Mammary epithelial cell (primary cell): Measurements from ENCODE around the gene APOBEC3A.

Experiments
- EZH2 ChIP-seq: IDR thresholded peaks from 2 replicates; pipeline ENCODE4 v1.6.1; 2012; ENCODE audit warnings: low read length, inconsistent platforms, borderline replicate concordance
- TF ChIP-seq, protein P1 (sequence below), 2 donors: IDR thresholded peaks in 1 of 2; conservative IDR thresholded peaks in 1 of 2; 2 replicates each; pipeline ENCODE4 v1.5.1; 2011 to 2012; ENCODE audit warnings: inconsistent platforms in 2 of 2, low read length in 2 of 2, mild to moderate bottlenecking in 2 of 2, control low read depth in 1 of 2, low read depth in 1 of 2; ENCODE audit not compliant: insufficient read depth in 1 of 2; ENCODE audit errors: extremely low read depth in 1 of 2

GRCh38 chr22:38950527-38951295 is 6.7 kb upstream of the APOBEC3A start:
- TF ChIP-seq, protein P1, sequence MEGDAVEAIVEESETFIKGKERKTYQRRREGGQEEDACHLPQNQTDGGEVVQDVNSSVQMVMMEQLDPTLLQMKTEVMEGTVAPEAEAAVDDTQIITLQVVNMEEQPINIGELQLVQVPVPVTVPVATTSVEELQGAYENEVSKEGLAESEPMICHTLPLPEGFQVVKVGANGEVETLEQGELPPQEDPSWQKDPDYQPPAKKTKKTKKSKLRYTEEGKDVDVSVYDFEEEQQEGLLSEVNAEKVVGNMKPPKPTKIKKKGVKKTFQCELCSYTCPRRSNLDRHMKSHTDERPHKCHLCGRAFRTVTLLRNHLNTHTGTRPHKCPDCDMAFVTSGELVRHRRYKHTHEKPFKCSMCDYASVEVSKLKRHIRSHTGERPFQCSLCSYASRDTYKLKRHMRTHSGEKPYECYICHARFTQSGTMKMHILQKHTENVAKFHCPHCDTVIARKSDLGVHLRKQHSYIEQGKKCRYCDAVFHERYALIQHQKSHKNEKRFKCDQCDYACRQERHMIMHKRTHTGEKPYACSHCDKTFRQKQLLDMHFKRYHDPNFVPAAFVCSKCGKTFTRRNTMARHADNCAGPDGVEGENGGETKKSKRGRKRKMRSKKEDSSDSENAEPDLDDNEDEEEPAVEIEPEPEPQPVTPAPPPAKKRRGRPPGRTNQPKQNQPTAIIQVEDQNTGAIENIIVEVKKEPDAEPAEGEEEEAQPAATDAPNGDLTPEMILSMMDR (conservative IDR thresholded peaks at IDR 0.05 in 1 of 2, IDR thresholded peaks at IDR 0.05 in 1 of 2; ENCODE audit: extremely low read depth in 1 of 2, insufficient read depth in 1 of 2, low read depth in 1 of 2, low read length in 2 of 2) = no peak
- no peak for TF ChIP-seq EZH2
